Femur (tissue), 1 donor: ENCODE results near the gene ERGIC3.

Experiments used
- DNase-seq: peaks from one replicate; pipeline ENCODE4 v3.0.0-alpha.2; 2017

The ERGIC3 gene

DNA sequence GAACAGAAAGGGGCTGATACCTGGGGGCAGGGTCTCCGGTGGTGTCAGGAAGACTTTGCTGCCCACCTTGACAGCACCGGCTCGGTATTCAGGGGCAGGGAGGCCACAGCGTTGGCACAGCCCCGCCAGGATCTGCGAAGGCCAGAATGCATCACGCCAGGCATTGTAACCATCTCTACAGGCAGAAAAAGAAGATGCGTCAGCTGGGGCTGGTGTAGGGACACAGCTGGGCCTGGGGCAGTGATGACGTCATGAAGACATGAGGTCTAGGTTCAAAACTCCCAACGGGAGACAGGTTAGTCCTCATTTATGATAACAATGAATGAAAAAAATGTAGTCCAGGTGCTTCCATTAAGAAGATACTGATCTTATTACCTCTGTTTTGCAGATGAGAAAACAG, 22.0 kb downstream of the ERGIC3 start:
- no peak for DNase-seq

DNA sequence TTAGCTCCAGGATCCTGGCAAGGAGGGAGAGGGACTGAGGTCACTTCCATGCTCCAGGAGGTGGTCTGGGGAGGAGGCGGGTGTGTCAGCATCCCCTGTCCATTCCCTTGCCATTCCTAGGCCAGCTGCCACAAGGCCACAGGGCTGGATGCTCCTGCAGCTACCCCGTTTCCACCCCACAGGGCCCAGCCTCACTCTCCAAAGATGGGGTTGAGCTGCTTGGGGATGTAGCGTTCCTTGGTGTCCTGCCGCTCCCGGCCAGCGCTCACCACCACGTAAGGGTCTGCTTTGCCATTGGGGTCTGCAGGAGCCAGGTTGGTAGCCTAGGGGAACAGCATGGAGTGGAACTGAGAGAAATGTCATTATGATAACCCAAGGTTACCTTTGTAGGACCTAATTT, 23.0 kb downstream of the ERGIC3 start:
- no peak for DNase-seq

DNA sequence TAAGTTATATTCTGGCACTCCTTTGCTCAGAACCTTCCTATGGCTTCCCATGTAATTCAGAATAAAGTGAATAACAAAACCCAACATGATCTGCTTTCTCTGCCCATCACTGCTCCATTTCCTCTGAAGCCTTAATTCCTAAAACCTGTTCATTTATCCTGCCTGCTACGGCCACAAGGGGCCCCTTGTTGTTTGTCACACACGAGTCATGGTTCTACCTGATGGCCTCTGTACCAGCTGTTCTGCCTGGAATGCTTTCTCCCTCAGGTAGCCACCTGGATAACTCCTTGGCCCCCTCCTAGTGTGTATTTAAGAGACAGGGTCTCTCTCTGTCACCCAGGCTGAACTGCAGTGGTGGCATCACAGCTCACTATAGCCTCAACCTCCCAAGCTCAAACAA, 26.8 kb downstream of the ERGIC3 start:
- no peak for DNase-seq

DNA sequence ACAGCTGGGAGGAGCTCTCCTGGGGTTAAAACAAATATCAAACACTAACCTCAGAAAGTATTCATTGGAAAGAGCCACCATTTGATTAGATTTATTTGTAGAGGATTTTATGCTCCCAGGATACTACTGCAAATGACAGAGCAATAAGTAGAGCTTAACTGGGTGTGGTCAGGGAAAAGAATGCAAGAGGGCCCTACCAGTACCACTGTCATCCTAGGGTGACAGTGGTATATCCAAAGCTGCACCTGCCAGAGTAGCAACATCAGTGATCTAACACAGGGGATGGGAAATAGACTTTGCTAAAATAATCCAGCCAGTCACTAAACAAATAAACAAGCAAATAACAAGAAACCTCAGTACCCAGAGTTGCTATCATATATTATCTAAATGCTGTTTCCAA, 29.7 kb downstream of the ERGIC3 start:
- no peak for DNase-seq

DNA sequence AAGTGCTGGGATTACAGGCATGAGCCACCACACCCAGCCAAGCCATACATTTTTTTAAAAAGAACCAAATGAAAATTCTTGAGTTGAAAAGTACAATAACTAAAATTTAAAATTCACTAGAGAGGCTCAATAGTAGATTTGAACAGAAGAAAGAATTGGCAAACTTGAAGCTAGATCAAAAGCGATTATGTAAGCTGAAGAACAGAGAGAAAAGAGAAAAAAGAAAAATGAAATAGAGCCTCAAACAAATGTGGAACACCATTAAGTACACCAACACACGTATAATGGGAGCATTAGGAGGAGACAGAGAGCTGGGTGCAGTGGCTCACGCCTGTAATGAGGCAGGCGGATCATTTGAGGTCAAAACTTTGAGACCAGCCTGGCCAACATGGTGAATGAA, 31.0 kb downstream of the ERGIC3 start:
- DNase-seq = no peak

DNA sequence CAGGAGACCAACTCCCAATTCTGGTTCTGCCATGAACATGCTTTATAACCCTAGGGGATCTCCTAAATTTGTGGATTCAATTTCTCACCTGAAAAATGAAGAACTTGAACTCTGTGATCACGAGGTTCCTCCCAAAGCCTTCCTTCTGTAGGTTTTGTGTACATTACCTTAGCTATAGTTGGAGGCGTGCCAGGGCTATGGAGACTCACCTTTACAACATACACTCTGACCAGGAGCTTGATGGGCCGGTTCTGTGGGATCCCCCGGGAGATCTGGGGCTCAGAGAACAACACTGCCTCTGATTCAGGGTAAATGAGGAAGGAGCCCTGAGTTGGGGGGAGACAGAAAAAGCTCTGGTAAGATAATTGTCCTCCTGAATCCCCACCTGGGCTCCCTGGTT, 34.1 kb downstream of the ERGIC3 start:
- DNase-seq = no peak

DNA sequence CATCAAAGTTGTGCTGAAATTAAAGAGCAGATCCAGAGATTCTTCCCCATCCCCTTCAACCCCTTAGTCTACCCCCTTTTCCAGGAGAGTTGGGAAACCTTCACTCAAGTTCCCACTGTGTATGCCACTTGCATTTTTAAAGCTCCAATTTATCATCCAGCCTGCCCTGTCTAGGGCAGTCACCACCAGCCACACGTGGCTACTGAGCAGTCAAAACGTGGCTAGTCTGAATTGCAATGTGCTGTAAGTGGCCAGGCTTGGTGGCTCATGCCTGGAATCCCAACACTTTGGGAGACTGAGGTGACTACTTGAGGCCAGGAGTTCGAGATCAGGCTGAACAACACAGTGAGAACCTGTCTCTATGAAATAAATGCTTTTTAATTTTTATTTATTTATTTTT, 34.9 kb downstream of the ERGIC3 start:
- DNase-seq = no peak

DNA sequence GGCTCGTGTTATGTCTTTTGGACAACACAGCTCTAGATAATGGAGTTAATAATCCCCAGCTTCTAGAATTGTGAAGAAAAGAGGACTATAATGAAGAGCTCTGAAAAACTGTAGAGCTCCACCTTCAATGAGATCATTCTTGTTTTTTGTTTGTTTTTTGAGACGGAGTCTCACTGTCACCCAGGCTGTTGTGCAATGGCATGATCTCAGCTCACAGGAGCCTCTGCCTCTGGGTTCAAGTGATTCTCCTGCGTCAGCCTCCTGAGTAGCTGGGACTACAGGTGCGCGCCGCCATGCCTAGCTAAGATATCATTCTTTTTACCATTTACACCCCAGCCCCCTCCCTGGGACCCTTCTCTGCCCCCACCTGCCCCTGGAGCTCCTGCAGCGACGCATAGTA, 36.6 kb downstream of the ERGIC3 start:
- no peak for DNase-seq

DNA sequence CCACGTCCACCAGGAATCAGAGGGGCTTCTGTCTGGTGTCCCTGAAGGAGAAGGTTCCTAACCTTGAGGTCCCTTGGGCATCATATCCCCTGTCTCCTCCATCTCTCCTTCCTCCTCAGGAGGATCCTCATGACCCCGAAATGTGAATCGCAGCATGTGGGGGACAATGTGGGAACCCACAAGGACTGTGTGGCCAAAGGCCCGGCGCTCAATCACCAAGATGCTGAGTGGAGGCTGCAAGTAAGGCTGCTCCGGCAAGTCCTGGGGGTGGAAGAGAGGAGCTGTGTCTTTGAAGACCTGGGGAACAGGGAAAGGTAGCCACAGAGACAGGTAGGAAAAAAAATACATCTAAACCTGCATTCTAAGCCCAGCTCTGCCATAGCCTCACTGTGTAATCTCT, 37.3 kb downstream of the ERGIC3 start:
- DNase-seq = no peak

DNA sequence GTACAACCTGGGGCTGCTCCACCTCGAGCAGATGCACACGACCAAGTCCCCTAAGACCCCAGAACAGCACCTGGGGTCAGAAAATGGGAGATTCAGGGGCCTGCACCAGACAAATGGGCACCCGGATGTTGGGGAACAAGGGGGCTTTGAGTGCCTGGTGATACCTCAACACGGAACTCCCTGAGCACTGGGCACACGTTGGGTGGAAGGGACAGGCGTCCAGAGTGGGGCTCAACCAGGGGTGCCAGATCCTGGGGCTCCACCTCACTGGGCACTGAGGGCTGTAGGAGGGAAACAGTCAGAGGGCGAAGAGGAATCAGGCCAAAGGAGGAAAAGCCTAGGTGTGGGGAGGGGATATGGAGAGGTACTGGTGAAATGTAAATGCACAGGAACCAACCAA, 40.3 kb downstream of the ERGIC3 start:
- no peak for DNase-seq

DNA sequence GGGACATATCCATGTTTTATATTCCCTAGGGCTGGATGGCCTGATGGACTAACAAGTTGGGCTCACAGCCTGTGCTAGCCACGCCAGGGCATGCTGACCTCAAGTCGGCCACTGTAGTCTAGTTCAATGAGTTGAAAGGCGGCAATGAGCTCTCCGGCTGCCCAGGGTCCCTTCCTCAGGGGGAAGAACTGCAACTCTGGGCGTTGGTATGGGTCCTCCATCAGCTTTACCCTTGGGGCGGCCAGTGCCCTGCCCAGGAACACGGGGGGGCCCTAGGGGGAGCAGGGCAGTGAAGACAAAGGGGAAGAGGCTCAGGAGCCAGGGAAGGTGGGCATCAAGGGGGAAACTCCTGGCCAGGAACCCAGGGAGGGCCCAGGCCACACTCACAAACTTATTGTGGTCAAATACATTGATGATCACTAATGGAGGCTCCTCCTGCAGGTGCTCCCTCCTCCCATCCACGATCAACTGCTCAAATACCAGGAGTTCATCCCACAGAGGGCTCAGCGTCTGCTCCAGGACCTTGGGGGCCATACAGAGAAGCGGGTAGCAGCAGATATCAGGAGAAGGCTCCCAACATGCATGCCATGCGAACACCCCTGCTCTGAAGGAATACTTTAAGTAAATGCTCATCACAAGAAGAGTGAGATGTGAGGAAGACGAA, 41.0 kb downstream of the ERGIC3 start:
- no peak for DNase-seq

DNA sequence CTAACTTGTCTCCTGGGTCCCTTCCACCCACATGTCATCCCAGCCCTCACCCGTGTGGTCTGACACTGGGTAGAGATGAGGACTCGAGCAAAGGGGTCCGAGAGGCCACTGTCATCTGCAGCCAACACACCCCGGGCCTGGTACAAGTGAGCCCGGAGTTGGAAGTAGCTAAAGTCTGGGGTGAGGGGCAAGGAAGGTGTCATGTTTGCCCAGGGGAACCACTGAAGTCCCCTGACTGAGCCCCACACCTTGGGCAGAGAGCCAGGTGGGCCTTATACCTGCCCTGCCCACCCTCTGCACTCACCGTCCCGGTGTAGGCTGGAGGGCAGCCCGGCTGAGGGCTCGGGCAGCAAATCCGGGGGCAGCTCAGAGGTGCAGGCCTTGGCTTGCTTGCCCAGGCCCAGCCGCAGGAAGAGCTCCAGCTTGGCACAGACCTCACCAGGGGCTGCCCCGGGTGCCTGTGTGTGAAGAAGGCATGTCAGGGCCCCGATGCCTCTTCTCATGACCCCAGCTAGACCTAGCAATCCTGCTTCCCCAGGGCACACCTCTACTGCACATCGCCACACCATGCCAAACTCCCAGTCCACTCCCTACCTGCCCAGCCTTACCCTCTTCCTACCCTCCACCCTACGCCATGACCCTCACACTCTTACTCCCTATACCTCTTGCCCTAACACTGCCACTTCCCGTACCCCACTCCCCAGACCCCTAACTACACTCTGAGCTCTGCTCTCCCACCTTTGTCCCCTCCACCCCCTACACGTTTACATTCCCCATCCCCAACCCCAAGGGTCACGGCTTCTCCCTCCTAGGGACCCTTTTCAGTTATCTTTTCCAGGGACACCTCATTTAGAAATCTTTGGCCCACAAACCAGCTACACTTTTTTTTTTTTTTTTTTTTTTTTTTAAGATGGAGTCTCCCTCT, 42.0 kb downstream of the ERGIC3 start:
- DNase-seq = no peak

DNA sequence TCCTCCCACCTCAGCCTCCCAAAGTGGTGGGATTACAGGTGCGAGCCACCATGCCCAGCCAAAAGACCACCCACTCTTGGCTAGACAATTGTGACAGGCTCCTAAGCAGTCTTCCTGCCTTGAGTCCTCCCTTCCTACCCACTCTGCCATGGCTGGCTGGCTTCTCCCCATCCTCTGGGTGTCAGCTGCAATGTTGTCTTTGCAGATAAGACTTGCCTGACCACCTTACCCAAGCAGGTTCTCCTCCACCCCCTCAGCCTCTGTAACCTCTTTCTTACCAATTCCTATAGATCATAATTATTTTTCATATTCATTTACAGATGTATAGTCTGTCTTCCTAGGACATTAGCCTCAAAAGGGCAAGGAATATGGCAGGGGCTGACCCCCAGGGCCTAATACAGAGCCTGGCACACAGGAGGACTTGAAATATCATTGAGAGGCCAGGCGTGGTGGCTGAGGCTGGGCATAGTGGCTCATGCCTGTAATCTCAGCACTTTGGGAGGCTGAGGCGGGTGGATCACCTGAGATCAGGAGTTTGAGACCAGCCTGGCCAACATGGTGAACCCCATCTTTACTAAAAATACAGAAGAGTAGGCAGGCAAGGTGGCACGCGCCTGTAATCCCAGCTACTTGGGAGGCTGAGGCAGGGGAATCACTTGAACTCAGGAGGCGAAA, 45.0 kb downstream of the ERGIC3 start:
- no peak for DNase-seq

DNA sequence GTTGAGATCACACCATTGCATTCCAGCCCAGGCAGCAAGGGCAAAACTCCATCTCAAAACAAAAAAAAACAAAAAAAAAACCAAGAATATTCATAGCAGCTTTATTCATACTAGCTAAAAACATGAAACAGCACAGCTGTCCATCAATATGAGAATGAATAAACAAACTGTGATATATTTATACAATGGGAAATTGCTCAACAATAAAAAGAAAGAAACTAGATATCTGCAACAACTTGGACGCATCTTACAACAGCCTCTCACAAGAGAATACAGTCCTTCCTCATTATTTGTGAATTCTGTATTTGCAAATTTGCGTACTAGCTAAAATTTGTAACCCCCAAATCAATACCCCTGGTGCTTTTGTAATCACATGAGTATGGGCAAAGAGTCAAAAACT, 45.6 kb downstream of the ERGIC3 start:
- no peak for DNase-seq

DNA sequence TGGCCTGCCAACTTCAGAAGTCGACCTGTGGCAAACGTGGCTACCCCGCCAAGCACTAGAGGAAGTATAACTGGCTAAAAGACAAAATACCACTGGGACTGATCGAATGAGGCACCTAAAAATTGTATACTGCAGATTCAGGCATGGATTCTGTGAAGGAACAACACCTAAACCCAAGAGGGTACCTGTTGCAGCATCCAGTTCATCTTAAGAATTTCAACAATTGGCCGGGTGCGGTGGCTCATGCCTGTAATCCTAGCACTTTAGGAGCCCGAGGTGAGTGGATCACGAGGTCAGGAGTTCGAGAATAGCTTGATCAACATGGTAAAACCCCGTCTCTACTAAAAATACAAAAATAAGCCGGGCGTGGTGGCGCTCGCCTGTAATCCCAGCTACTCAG, 46.5 kb downstream of the ERGIC3 start:
- DNase-seq = no peak

DNA sequence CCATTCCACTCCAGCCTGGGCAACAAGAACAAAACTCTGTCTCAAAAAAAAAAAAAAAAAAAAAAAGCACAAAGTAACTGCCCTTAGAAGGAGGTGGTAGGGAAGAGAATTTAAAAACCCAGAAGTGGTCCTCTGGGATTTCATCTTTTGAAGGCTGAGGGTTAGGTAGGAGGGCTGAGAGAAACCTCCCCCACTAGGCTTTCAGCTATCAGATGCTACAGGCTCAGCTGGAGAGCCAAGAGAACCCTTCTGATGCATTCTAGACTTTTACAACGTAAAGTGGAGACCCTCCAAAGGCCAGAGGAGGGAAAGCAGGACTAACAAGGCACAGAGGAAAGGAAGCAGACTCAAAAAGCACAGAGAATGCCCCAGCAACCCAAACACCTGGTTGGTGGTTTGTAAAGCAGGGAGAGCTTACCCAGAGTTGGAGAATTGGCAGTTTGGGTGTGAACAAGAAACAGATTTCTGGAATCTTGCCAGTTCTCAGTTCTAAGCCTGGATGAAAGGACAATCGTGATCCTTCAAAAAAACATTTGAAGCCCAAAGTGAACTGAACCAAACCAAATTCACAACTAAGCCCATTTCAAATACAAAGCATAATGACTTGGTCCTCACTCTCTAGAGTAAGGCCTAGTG, 50.6 kb downstream of the ERGIC3 start:
- no peak for DNase-seq

DNA sequence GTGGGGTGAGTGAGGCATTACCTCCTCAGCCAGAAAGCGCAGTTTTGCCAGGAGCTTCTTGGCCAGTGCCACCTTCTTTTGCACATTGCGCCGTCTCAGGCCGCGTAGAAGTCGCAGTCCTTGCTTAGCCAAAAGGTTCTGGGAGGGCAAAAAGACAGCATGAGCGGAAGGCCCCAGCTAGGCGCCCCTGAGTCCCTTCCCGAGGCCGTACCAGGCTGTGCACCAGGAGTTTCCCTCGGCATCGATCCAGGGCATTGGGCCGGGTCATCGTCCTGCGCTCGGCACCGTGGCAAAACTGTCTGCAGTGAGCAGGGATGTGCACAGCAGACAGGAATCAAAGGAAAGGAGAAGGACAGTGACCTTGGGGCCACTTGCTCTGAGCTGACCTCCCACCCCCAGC, 53.6 kb downstream of the ERGIC3 start:
- DNase-seq = no peak

DNA sequence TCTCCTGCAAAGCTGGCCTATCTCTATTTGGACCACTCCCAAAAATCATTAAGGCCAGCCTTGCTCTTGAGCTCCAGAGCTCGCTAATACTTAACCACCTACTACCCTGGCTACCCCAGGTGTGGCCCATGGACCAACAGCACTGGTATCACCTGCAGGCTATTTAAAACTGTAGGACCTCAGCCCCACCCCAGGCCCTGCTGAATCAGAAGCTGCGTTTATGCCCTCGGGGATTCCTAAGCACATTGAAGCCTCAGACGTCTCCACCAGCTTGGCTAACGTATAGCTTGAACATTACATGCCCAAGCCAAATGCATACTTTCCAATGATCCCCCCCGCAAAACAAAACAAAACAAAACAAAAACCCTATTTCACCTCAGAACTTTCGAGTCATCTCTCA, 54.0 kb downstream of the ERGIC3 start:
- DNase-seq = no peak

DNA sequence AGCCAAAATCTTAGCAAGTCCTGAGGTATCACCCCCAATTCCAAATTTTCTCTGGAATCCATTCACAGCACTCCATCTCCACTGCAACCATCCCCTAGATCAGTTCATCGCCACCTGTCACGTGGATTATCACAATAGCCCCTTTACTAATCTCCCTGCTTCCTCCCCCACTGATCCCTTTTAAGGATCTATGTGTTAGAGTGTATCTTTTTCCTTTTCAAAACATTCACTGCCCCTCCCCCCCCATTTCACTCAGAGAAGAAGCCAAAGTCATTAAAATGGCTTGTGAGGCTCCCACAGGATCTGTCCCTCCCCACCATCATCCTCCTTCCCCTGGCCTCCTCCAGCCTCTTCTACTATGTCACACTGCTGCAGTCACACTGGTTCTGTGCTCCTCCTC, 55.3 kb downstream of the ERGIC3 start:
- no peak for DNase-seq

DNA sequence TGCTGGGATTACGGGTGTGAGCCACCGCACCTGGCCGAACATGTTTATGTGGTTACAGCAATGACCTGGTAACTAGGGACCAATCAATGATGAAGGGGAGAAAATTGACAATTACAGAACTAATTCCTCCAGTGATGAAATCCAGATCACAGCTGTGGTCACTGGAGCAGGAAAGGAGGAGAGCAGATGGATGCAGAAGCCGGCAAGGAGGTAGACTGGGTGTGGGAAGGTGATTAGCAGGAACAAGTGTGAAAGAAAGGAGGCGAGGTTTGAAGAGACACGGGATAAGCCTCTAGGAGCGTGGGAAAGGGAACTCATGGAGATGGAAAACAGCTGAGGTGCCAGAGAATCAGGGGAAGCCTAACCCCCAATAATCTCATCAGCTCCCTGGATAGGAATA, 56.6 kb downstream of the ERGIC3 start:
- DNase-seq = no peak

DNA sequence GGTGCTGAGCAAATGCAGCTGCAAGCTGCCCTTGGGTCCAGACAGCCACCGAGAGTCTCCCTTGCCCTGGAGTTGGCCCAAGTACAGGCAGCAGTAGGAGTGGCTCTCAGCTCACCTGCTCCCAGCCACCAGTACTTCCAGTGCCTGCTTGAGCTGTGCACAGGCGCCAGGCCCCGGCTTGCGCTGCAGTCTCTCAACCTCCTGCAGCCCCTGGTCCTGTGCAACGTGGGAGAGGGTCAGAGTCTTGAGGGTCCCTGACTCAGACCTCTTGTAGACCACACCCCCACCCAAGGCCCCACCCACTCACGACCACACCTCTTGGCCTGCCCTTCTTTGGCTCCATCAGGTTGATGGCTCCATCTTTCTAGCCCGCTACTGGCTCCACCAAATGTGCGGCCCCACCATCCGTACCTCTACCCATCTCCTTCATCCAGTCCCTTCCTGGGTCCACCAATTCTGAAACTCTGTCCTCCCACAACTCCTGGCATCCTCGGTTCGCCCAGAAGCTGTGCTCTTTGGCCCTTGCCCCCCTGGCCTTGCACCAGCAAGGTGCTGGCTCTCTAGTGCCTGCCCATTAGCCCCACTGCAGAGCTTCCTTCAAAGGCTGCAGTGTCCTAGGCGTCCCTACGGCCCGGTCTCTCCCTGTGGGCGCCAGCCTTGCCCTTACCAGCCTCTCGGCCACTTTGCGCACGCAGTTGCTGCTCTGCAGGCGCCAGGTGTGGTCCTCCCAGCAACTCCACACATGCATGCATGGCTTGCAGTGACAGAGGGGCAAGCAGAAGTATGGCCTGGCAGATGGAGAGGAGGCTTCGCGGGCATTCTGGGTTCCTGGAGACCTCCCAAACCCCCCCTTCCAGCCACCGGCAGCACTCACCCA, 57.3 kb downstream of the ERGIC3 start:
- no peak for DNase-seq

DNA sequence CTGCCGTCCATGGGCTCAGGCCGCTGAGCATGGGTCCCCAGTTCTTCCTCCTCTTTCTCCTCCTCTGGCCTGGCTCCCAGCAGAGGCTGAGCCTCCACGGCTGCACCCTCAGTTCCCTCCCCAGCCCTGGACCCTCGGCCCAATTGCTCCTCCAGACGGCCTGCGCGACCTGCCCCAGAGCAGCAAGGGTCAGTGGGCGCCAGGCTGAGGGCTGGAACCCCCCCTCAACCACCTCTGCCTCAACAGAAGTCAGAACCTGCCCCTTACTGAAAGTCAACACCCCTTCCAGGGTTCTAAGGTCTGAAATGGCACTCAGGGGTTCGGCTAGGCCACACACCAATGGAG, 57.9 kb downstream of the ERGIC3 start:
- no peak for DNase-seq
